ENCODE data around the gene PIGO. TPM values are rescaled to one million over a fixed set of nuclear protein-coding genes. Genes with fewer than 3 reads are reported as not detected.

The PIGO gene
- total and polyA plus RNA-seq, 2 of the 4 experiments (the other 2 are of a cell fraction), result 9.3 to 18.2 TPM

- Histone ChIP-seq H4K5ac (ENCODE audit: low read depth, low read length) (peak within 1 kb of the TSS; percentile 76), H4K8ac (ENCODE audit: low read depth in 2 of 2, low read length in 2 of 2) (peak within 1 kb of the TSS; percentile 76 to 77), H3K9me3 (ENCODE audit: control insufficient read depth, insufficient read depth, low read length) (no peaks in the 10 kb centered on the region), H3K9me1 (ENCODE audit: insufficient read depth, low read length) (no peaks in the 10 kb centered on the region; the same call in 1 of the 2 replicates), H2BK15ac (ENCODE audit: low read depth, low read length) (peak within 1 kb of the TSS; percentile 92; the same call in 1 of the 3 replicates), H3K79me1 (ENCODE audit: low read depth in 1 of 2, low read length in 2 of 2) (peaks cover 11 to 33% of the 10 kb centered on the region in 2 experiments; a peak in 3 of 4 replicates), H3K4ac (ENCODE audit: low read depth, low read length) (peak within 1 kb of the TSS; percentile 86), H3K27me3 (ENCODE audit: control insufficient read depth, insufficient read depth, low read length) (no peaks in the 10 kb centered on the region), H3K56ac (ENCODE audit: extremely low read depth, insufficient read depth, low read length) (peak within 1 kb of the TSS; percentile 84; the same call in 1 of the 2 replicates), H2BK5ac (ENCODE audit: low read depth, low read length, poor library complexity, severe bottlenecking) (peak within 1 kb of the TSS; percentile 87), H3K18ac (ENCODE audit: low read depth, low read length) (peak within 1 kb of the TSS; percentile 26), H4K91ac (ENCODE audit: insufficient read depth, low read depth, low read length) (peak within 1 kb of the TSS; percentile 94), H3K14ac (replicated peaks; ENCODE audit: low read depth, low read length) (peak within 1 kb of the TSS; percentile 94), H4K20me1 (ENCODE audit: insufficient read depth, low read length) (peaks cover 8% of the 10 kb centered on the region; the same call in 1 of the 2 replicates), H2AFZ (replicated peaks; ENCODE audit: low read length, poor library complexity) (peak within 1 kb of the TSS; percentile 91), H2BK20ac (ENCODE audit: low read depth, low read length) (peak within 1 kb of the TSS; percentile 57), H3K4me2 (ENCODE audit: low read depth, low read length) (peak within 1 kb of the TSS; percentile 98), H3K9ac (ENCODE audit: low read depth, low read length) (peak within 1 kb of the TSS; percentile 80), H3K36me3 (ENCODE audit: control insufficient read depth, insufficient read depth, low read length) (no peaks in the 10 kb centered on the region), H2AK9ac (replicated peaks; ENCODE audit: low read depth, low read length, poor library complexity) (peak within 1 kb of the TSS; percentile 99), H3K23ac (ENCODE audit: low read depth, low read length) (peak within 1 kb of the TSS; percentile 73), H2BK120ac (ENCODE audit: low read depth, low read length) (peak within 1 kb of the TSS; percentile 83), H3K27ac (ENCODE audit: insufficient read depth, low read length) (peak within 1 kb of the TSS; percentile 85), H2AK5ac (ENCODE audit: low read depth, low read length) (peak within 1 kb of the TSS; percentile 90), H3K4me3 (ENCODE audit: insufficient read depth, low read depth, low read length) (peak within 1 kb of the TSS; percentile 88), H3K4me1 (ENCODE audit: control insufficient read depth, insufficient read depth, low read length) (peaks cover 16% of the 10 kb centered on the region)
- intact Hi-C loops (cut with micrococcal nuclease) (loop anchor here (1.0 to 5.0 kb wide), 7 partner anchors 46 to 486 kb away; partner anchors contain the start of gene UNC13B), in situ Hi-C loops (cut with MboI; ENCODE audit: low sequenced_read_pairs) (loop anchor here (5.0 kb wide), 2 partner anchors 361 to 436 kb away; no protein-coding TSS in a partner anchor), dilution Hi-C loops (cut with HindIII; ENCODE audit: low sequenced_read_pairs, unreplicated experiment) (no loop called here)
- POLR2A ChIA-PET (ENCODE audit: unreplicated experiment), result no interaction called here
- TF ChIP-seq NFE2L2 (IDR thresholded peaks at IDR 0.05; ENCODE audit: low read depth, low read length) (no peak), CEBPB (IDR thresholded peaks at IDR 0.05; ENCODE audit: low read depth, low read length) (no peak), MAFK (IDR thresholded peaks at IDR 0.05; ENCODE audit: low read depth, low read length) (no peak), POLR2A (IDR thresholded peaks at IDR 0.05; ENCODE audit: low read depth, low read length) (no peak), BHLHE40 (IDR thresholded peaks at IDR 0.05; ENCODE audit: low read depth, low read length) (peak; percentile 93), MAZ (IDR thresholded peaks at IDR 0.05; ENCODE audit: borderline replicate concordance, low read depth, low read length) (peak; percentile 71), CHD1 (IDR thresholded peaks at IDR 0.05; ENCODE audit: low read depth, low read length) (no peak), FOS (IDR thresholded peaks at IDR 0.05; ENCODE audit: low read depth, low read length) (no peak), SMC3 (IDR thresholded peaks at IDR 0.05; ENCODE audit: low read depth, low read length) (no peak), MXI1 (IDR thresholded peaks at IDR 0.05; ENCODE audit: borderline replicate concordance, low read depth, low read length) (peak; percentile 91), RFX5 (IDR thresholded peaks at IDR 0.05; ENCODE audit: low read depth, low read length) (no peak), RAD21 (IDR thresholded peaks at IDR 0.05; ENCODE audit: low read length) (no peak)
- TF ChIP-seq, protein P1, sequence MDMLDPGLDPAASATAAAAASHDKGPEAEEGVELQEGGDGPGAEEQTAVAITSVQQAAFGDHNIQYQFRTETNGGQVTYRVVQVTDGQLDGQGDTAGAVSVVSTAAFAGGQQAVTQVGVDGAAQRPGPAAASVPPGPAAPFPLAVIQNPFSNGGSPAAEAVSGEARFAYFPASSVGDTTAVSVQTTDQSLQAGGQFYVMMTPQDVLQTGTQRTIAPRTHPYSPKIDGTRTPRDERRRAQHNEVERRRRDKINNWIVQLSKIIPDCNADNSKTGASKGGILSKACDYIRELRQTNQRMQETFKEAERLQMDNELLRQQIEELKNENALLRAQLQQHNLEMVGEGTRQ (IDR thresholded peaks at IDR 0.05; ENCODE audit: low read depth, low read length), result peak; percentile 88
- TF ChIP-seq, protein P2, sequence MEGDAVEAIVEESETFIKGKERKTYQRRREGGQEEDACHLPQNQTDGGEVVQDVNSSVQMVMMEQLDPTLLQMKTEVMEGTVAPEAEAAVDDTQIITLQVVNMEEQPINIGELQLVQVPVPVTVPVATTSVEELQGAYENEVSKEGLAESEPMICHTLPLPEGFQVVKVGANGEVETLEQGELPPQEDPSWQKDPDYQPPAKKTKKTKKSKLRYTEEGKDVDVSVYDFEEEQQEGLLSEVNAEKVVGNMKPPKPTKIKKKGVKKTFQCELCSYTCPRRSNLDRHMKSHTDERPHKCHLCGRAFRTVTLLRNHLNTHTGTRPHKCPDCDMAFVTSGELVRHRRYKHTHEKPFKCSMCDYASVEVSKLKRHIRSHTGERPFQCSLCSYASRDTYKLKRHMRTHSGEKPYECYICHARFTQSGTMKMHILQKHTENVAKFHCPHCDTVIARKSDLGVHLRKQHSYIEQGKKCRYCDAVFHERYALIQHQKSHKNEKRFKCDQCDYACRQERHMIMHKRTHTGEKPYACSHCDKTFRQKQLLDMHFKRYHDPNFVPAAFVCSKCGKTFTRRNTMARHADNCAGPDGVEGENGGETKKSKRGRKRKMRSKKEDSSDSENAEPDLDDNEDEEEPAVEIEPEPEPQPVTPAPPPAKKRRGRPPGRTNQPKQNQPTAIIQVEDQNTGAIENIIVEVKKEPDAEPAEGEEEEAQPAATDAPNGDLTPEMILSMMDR (conservative IDR thresholded peaks at IDR 0.05; ENCODE audit: low read depth, low read length), result no peak
- no TSS peak for BruUV-seq (replicated peaks)
- CTCF ChIA-PET, result interaction anchor here (0.6 to 1.2 kb wide), 3 partner anchors 78 to 438 kb away, joined by 3 to 6 read pairs (median 5); no protein-coding TSS in a partner anchor
- peak; percentile 46 for ATAC-seq (ENCODE audit: low read depth)
- 0% methylated on average over 3 of the region's 54 CpGs; no CpG with 5 or more reads in 1 of the 2 experiments for WGBS, 2 experiments (ENCODE audit: extremely low coverage in 2 of 2, insufficient read length in 1 of 2)
- peak; percentile 93 for DNase-seq
Observed at GRCh38 chr9:35115680-35116538, 19.5 kb upstream of the PIGO start, which contains the start of gene ATOSB. TSS of gene ATOSB (minus strand) at chr9:35115862. CDS start at chr9:35108274, 7,588 bp downstream.
